Fibroblast of pulmonary artery (primary cell): ENCODE results near the gene GUCY1B1.

Experiments used
- DNase-seq: peaks from one replicate; pipeline ENCODE4 v3.0.0-alpha.2; 2010; ENCODE audit warnings: low read depth
- H3K4me3 ChIP-seq: replicated peaks from 2 replicates; pipeline ENCODE4 v1.5.1; 2011; ENCODE audit warnings: low read depth, mild to moderate bottlenecking, control low read depth, low read length, moderate library complexity
- TF ChIP-seq, protein P1 (sequence below): IDR thresholded peaks from 2 replicates; pipeline ENCODE4 v1.5.1; 2011; ENCODE audit warnings: mild to moderate bottlenecking, control low read depth, low read length, inconsistent platforms; ENCODE audit errors: missing control alignments

GUCY1B1 gene

DNA sequence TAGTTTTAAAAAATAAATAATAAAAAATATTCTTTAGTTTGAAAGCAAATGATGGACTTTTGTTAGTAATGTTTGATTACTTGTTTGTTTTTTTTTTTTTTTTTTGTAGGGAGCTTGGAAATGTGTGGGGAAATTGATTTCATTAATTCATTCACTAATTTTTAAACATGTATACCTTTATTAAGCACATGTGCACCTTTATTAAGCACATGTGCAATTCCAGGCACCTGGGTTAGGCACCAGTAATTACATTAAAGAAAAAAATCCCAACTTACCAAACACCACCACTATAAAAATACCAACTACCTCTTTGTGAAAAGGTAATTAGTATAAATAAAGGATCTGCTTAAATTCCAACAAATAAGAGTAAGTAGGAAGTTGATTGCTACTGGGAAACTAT, 9.5 kb downstream of the GUCY1B1 start:
- TF ChIP-seq, protein P1, sequence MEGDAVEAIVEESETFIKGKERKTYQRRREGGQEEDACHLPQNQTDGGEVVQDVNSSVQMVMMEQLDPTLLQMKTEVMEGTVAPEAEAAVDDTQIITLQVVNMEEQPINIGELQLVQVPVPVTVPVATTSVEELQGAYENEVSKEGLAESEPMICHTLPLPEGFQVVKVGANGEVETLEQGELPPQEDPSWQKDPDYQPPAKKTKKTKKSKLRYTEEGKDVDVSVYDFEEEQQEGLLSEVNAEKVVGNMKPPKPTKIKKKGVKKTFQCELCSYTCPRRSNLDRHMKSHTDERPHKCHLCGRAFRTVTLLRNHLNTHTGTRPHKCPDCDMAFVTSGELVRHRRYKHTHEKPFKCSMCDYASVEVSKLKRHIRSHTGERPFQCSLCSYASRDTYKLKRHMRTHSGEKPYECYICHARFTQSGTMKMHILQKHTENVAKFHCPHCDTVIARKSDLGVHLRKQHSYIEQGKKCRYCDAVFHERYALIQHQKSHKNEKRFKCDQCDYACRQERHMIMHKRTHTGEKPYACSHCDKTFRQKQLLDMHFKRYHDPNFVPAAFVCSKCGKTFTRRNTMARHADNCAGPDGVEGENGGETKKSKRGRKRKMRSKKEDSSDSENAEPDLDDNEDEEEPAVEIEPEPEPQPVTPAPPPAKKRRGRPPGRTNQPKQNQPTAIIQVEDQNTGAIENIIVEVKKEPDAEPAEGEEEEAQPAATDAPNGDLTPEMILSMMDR, result no peak
- no peak overlapping the region for H3K4me3 ChIP-seq

DNA sequence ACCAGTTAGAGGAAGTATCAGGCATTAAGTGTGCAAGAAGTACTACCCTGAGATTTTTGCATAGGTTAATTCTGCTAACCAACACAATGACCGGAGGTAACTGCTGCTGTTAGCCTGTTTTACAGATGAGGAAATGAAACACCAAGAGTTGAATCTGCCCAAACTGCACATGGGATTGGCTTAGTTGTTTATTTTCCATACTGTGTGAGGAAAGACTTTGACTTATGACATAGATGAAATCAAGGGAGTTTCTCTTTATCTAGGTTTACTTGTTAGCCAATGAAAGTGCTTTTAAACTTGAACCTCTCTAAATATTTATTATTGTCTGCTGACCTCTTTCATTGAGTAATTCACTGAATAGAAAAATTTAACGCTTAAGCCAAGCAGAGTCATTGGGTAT, 10.3 kb downstream of the GUCY1B1 start:
- H3K4me3 ChIP-seq, result no peak overlapping the region
- TF ChIP-seq, protein P1, result no peak
- no peak for DNase-seq

More for the DNA sequence above, 9.5 kb downstream of the GUCY1B1 start:
- DNase-seq, result no peak

DNA sequence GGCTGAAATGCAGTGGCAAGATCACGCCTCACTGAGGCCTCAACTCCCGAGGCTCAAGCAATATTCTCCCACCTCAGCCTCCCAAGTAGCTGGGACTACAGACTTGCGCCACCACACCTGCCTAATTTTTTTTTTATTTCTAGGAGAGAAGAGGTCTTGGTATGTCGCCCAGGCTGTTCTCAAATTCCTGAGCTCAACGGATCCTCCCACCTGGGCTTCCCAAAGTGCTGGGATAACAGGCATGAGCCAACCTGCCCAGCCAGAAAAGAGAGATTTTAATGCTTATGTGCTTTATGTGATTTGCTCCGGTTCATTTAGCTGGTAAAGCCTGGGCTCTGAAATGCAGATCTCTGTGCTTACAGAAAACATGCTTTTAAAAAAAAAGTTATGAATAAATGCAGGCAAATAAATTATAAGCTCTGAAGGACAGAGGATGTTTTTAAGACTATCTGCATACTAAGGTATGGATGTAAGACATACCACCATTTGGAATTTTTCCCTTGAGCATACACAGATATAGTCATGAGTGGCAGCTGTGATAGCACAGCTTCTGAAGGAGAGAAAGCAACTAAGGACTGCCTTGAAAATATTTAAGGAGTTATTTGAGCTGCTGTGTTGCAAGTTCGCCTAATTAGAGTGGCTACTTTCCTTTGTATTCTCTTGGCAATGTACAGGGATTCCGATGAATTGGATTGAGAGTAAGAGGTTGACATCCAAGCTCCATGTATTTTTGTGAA, 13.8 kb downstream of the GUCY1B1 start:
- H3K4me3 ChIP-seq, result no peak overlapping the region
- no peak for DNase-seq
- TF ChIP-seq, protein P1, result no peak

DNA sequence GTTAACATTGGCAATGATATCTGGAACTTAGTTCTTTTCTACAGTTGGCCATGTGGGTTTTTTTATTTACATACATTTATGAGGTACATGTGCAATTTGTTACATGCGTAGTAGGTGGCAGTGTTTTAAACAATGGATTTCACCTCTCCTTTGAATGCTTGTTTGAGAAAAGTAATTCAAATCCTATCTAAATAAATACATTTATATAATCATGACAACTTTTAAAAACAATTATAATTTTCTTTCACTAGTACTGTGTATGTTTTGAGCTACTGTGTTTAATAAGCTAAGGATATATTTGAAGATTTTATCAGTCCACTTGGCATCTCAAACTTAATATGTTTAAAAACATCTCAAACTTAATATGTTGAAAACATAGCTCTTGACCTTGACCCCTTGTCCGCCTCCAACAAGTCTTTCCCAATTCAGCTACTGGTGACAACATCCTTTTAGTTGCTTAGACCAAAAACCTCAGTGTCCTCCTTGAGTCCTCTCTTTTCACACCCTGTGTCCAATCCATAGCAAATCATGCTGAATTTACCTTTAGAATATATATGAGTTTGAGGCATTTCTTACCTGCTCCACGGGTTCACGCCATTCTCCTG, 14.5 kb downstream of the GUCY1B1 start:
- no peak for DNase-seq
- no peak overlapping the region for H3K4me3 ChIP-seq
- TF ChIP-seq, protein P1, result no peak

DNA sequence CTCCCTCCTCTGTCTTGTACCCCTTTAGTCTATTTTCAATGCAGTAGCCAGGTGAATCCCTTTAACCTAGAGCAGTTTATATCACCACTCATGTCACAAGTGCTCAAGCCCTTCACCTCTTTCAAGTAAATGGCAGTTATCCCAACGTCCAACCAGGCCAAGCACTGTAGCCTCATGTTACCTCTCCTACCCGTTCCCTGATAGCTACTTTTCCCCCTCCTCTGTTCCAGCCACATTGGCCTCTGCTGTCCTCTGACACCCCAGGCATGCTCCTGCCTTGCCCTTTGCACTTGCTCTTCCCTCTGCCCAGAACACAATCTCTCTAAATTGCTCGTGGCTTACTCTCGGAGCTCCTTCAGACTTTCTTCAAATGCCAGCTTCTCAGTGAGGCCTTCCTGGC, 15.2 kb downstream of the GUCY1B1 start:
- TF ChIP-seq, protein P1, result no peak
- DNase-seq, result no peak
- H3K4me3 ChIP-seq, result no peak overlapping the region

DNA sequence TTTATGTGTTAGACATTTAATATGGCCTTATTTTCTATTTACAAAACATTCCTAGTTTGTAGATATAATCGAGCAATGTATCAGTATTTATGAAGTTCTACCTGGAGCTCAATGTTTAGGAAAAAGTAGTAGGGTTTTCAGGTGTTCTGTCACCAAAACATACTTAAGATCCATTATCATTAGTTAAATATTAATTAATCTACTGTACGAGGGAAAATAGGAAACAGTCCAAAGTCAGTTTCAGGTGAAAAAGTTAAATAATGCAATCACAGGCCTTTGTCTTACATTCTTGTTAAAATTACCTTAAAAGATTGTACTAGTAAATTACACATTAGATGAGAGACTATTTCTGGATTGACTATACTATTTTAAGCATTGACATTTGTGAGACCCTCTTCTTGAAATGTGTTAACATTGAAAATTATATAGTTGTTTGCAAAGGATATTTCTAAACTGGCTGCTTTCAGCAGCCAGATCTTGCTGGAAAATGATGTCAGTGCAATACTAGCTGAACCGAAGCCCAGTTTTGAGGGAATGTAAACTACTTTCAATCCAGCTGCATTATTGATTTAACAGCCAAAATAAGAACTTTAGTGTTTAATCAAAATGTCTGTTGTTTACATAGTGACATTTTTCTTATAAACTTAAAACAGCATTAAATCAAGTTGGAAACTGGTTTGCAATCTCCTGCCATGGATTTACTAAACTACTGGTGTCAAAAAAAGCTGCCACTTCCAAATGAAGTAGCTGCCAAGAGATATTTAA, 19.3 kb downstream of the GUCY1B1 start:
- TF ChIP-seq, protein P1, result no peak
- DNase-seq, result peak; percentile 23
- no peak overlapping the region for H3K4me3 ChIP-seq
